H1 (cell line): ENCODE results near the gene FAAP100. TPM values are rescaled to one million over a fixed set of nuclear protein-coding genes. Genes with fewer than 3 reads are reported as not detected.

ENCODE experiments used
- CTCF ChIA-PET: fragments of 300-600 bp; sonication (Branson Sonifier 250); formaldehyde crosslinking; loops from one replicate; lab custom pipeline; 2021; ENCODE audit not compliant: partially characterized antibody; lab: Charles Lee
- POLR2A ChIA-PET: fragments of 300-600 bp; sonication (Branson Sonifier 250); formaldehyde crosslinking; loops from one replicate; lab custom pipeline; 2021; ENCODE audit warnings: inconsistent platforms; ENCODE audit not compliant: partially characterized antibody; lab: Charles Lee
- DNase-seq, 2 experiments: peaks; one replicate each; pipeline versions ENCODE4 v3.0.0 to v3.0.0-alpha.2; 2010 to 2022; ENCODE audit warnings: low spot score in 2 of 2, low read depth in 1 of 2, mixed read lengths in 1 of 2
- FAIRE-seq: peaks from 2 replicates; lab custom pipeline; 2011; peaks lifted over from hg19 to GRCh38; lab: Jason Lieb, UNC
- H2AFZ ChIP-seq: 2 replicates; pipeline ENCODE4 v1.8.1; 2012; ENCODE audit warnings: low read length, inconsistent platforms
- H2AK5ac ChIP-seq: 2 replicates; pipeline ENCODE4 v1.6.1; 2013; ENCODE audit warnings: low read depth, low read length
- H2BK120ac ChIP-seq: replicated peaks from 2 replicates; pipeline ENCODE3; 2013; ENCODE audit warnings: low read depth, low read length, inconsistent platforms
- H2BK12ac ChIP-seq: 2 replicates; pipeline ENCODE4 v1.6.1; 2013; ENCODE audit warnings: low read depth, low read length
- H2BK15ac ChIP-seq: 2 replicates; pipeline ENCODE4 v1.6.1; 2013; ENCODE audit warnings: low read length
- H2BK20ac ChIP-seq: 2 replicates; pipeline ENCODE4 v1.6.1; 2013; ENCODE audit warnings: low read length
- H2BK5ac ChIP-seq: 2 replicates; pipeline ENCODE4 v1.6.1; 2013; ENCODE audit warnings: low read depth, low read length
- H3K14ac ChIP-seq: 2 replicates; pipeline ENCODE4 v1.6.1; 2013; ENCODE audit warnings: inconsistent platforms; ENCODE audit not compliant: insufficient read length
- H3K18ac ChIP-seq: 2 replicates; pipeline ENCODE4 v1.6.1; 2013; ENCODE audit warnings: low read length; ENCODE audit errors: extremely low read depth
- H3K23ac ChIP-seq: 2 replicates; pipeline ENCODE4 v1.6.1; 2013; ENCODE audit warnings: inconsistent platforms; ENCODE audit not compliant: insufficient read length
- H3K23me2 ChIP-seq: 2 replicates; pipeline ENCODE4 v1.6.1; 2013; ENCODE audit warnings: low read depth, low read length
- H3K27ac ChIP-seq: 2 replicates; pipeline ENCODE4 v1.6.1; 2011; ENCODE audit warnings: low read depth, low read length, inconsistent platforms
- H3K27me3 ChIP-seq, 4 experiments: replicated peaks in 1 of 4; 1 replicate in 1 of 4; 2 replicates in 3 of 4; pipeline versions ENCODE4 v1.6.1 to v1.8.1; 2011 to 2013; ENCODE audit warnings: low read length in 3 of 4, mild to moderate bottlenecking in 3 of 4, inconsistent platforms in 2 of 4, mixed read lengths in 2 of 4, moderate library complexity in 1 of 4; ENCODE audit not compliant: control insufficient read depth in 3 of 4, insufficient read depth in 3 of 4; ENCODE audit errors: extremely low read depth in 1 of 4
- H3K36me3 ChIP-seq, 4 experiments: 2 replicates each; pipeline versions ENCODE4 v1.6.1 to v1.8.1; 2011 to 2013; ENCODE audit warnings: mild to moderate bottlenecking in 4 of 4, low read length in 3 of 4, moderate library complexity in 2 of 4, control low read depth in 1 of 4, inconsistent platforms in 1 of 4; ENCODE audit not compliant: insufficient read depth in 4 of 4, control insufficient read depth in 2 of 4
- H3K4ac ChIP-seq: replicated peaks from 2 replicates; pipeline ENCODE3; 2013; ENCODE audit warnings: low read length, low read depth, mixed read lengths, inconsistent platforms; ENCODE audit not compliant: insufficient read length
- H3K4me1 ChIP-seq, 4 experiments: replicated peaks in 1 of 4; 1 replicate in 1 of 4; 2 replicates in 3 of 4; pipeline versions ENCODE4 v1.6.1 to v1.8.1; 2011 to 2013; ENCODE audit warnings: low read length in 3 of 4, inconsistent platforms in 2 of 4, mixed read lengths in 1 of 4; ENCODE audit not compliant: insufficient read depth in 4 of 4, control insufficient read depth in 3 of 4
- H3K4me2 ChIP-seq, 2 experiments: 2 replicates each; pipeline versions ENCODE4 v1.6.1 to v1.8.1; 2011 to 2013; ENCODE audit warnings: low read depth in 2 of 2, low read length in 2 of 2, control low read depth in 1 of 2, inconsistent platforms in 1 of 2, mild to moderate bottlenecking in 1 of 2; ENCODE audit not compliant: insufficient read depth in 1 of 2
- H3K4me3 ChIP-seq, 4 experiments: fragments of 200-600, 300-600 bp in 1 of 4; sonication (generic), shearing (Covaris generic), sonication (Bioruptor Twin) in 1 of 4; 2 replicates each; pipeline versions ENCODE4 v1.5.1 to v1.8.1; 2011 to 2016; ENCODE audit warnings: low read length in 4 of 4, low read depth in 3 of 4, control low read depth in 2 of 4, inconsistent platforms in 2 of 4, mild to moderate bottlenecking in 2 of 4, mixed read lengths in 1 of 4, moderate library complexity in 1 of 4; ENCODE audit not compliant: insufficient read depth in 2 of 4; ENCODE audit errors: extremely low read depth in 1 of 4
- H3K56ac ChIP-seq: replicated peaks from 2 replicates; pipeline ENCODE3; 2013; ENCODE audit warnings: low read depth, mild to moderate bottlenecking, mixed read lengths, low read length, inconsistent platforms; ENCODE audit not compliant: insufficient read length
- H3K79me1 ChIP-seq: 2 replicates; pipeline ENCODE4 v1.6.1; 2013; ENCODE audit warnings: low read depth, low read length, control low read depth
- H3K79me2 ChIP-seq, 2 experiments: 2 replicates each; pipeline versions ENCODE4 v1.6.1 to v1.8.1; 2012 to 2013; ENCODE audit warnings: low read length in 2 of 2, mild to moderate bottlenecking in 2 of 2, inconsistent platforms in 1 of 2; ENCODE audit not compliant: insufficient read depth in 2 of 2, control insufficient read depth in 1 of 2
- H3K9ac ChIP-seq, 4 experiments: replicated peaks in 1 of 4; 1 replicate in 1 of 4; 2 replicates in 3 of 4; pipeline versions ENCODE4 v1.6.1 to v1.8.1; 2011 to 2013; ENCODE audit warnings: low read depth in 3 of 4, low read length in 3 of 4, control low read depth in 2 of 4, mild to moderate bottlenecking in 2 of 4, moderate library complexity in 2 of 4, inconsistent platforms in 1 of 4; ENCODE audit errors: extremely low read depth in 1 of 4
- H3K9me3 ChIP-seq, 2 experiments: 2 replicates each; pipeline versions ENCODE4 v1.6.1 to v1.8.1; 2012 to 2013; ENCODE audit warnings: mild to moderate bottlenecking in 2 of 2, moderate library complexity in 2 of 2, control low read depth in 1 of 2, inconsistent platforms in 1 of 2, low read depth in 1 of 2, low read length in 1 of 2, mixed read lengths in 1 of 2; ENCODE audit not compliant: insufficient read depth in 2 of 2
- H4K20me1 ChIP-seq, 2 experiments: replicated peaks in 1 of 2; 2 replicates each; pipeline versions ENCODE3 to v1.8.1; 2011 to 2013; ENCODE audit warnings: inconsistent platforms in 2 of 2, low read length in 2 of 2, mild to moderate bottlenecking in 1 of 2; ENCODE audit not compliant: insufficient read depth in 2 of 2, control insufficient read depth in 1 of 2
- H4K5ac ChIP-seq: 2 replicates; pipeline ENCODE4 v1.6.1; 2013; ENCODE audit warnings: low read length, low read depth, mixed read lengths, inconsistent platforms; ENCODE audit not compliant: insufficient read length
- H4K8ac ChIP-seq: 2 replicates; pipeline ENCODE4 v1.8.0; 2013; ENCODE audit warnings: mild to moderate bottlenecking, moderate library complexity, low read length, inconsistent platforms; ENCODE audit not compliant: insufficient read depth; ENCODE audit errors: extremely low read depth
- H4K91ac ChIP-seq: replicated peaks from 2 replicates; pipeline ENCODE3; 2013; ENCODE audit warnings: low read length, mixed read lengths, inconsistent platforms; ENCODE audit not compliant: insufficient read length
- SIRT6 ChIP-seq: IDR thresholded peaks from one replicate; pipeline ENCODE4 v1.7.1; 2012; ENCODE audit warnings: low read length, inconsistent platforms
- SRF ChIP-seq: IDR thresholded peaks from 2 replicates; pipeline ENCODE4 v1.6.1; 2011; ENCODE audit warnings: mild to moderate bottlenecking, low read depth, low read length, moderate library complexity
- WGBS, 2 experiments: shearing (Covaris generic) in 1 of 2; methylation state at CpG; one replicate each; pipeline versions ENCODE4 v1.1.6 to v1.1.7; 2013 to 2015; ENCODE audit warnings: low lambda C conversion rate in 2 of 2, mixed read lengths in 2 of 2, inconsistent platforms in 1 of 2, low coverage in 1 of 2, missing lambda C conversion rate in 1 of 2; ENCODE audit not compliant: insufficient replicate concordance in 2 of 2, insufficient coverage in 1 of 2, insufficient read length in 1 of 2; ENCODE audit errors: extremely low coverage in 1 of 2, missing lambda C conversion rate in 1 of 2; 5-methylcytosine and 5-hydroxymethylcytosine counted together
- polyA plus RNA-seq, 7 experiments: library from polyadenylated mRNA; depleted of rRNA in 3 of 7; stranded (reverse) in 5 of 7; unstranded in 2 of 7; fragments of >200 nt in 5 of 7; fragments of 200-250 nt in 2 of 7; gene quantifications; 1 replicate in 5 of 7; 2 replicates in 1 of 7; 4 replicates in 1 of 7; pipeline versions ENCODE4 v1.2.1 to v1.2.3, GENCODE V29; 2011 to 2013; ENCODE audit warnings: missing spikeins in 2 of 7, mixed read lengths in 2 of 7
- total RNA-seq: library from RNA; stranded (reverse); fragmentation: NEBNext Ultra II Directional; extraction: Animal tissue kit (Norgen Biotek cat#: 25700); gene quantifications from 2 replicates; pipeline ENCODE4 v1.2.1, GENCODE V29; 2021

The FAAP100 gene
- total and polyA plus RNA-seq, 2 of the 8 experiments (the other 6 are each of a cell fraction or from before 2014, with no cell fraction given) = 23.2 to 41.8 TPM

- CTCF ChIA-PET = interaction anchor here (0.6 kb wide), 1 partner anchor 16 kb away, joined by 4 read pairs; no protein-coding TSS in a partner anchor
- peaks cover 9% of the 10 kb centered on the region; the same call in 1 of the 2 replicates for H3K23me2 ChIP-seq
- H4K5ac ChIP-seq = no peak overlapping the region
- POLR2A ChIA-PET = interaction anchor here (1.1 to 2.7 kb wide), 5 partner anchors 15 to 112 kb away, joined by 3 to 12 read pairs (median 3); no protein-coding TSS in a partner anchor
- H2AK5ac ChIP-seq = 0 out of 2 replicates have a peak overlapping the region, but pooled peaks have one; percentile 14
- H3K9ac ChIP-seq = peak overlapping the region in 3 of 4 experiments; percentile 16 to 74 (median 28); a peak in 3 of 7 replicates
- H3K14ac ChIP-seq = no peak overlapping the region
- peaks cover 0 to 10% of the 10 kb centered on the region in 2 experiments; a peak in 1 of 4 replicates for H3K79me2 ChIP-seq
- peak; percentile 32 for TF ChIP-seq SIRT6
- TF ChIP-seq SRF = no peak
- H3K18ac ChIP-seq = no peak overlapping the region
- no peak overlapping the region for H2BK120ac ChIP-seq
- peaks cover 0 to 14% (median 9%) of the 10 kb centered on the region in 4 experiments; a peak in 6 of 8 replicates for H3K36me3 ChIP-seq
- H3K9me3 ChIP-seq = no peaks in the 10 kb centered on the region
- no peak for DNase-seq
- H3K27ac ChIP-seq = peak overlapping the region; percentile 13; the same call in 1 of the 2 replicates
- no peak for FAIRE-seq
- no peak overlapping the region for H2AFZ ChIP-seq
- H4K20me1 ChIP-seq = peaks cover 3 to 17% of the 10 kb centered on the region in 2 experiments
- peak overlapping the region; percentile 85 to 87 for H3K4me2 ChIP-seq
- no peak overlapping the region for H4K91ac ChIP-seq
- H3K4ac ChIP-seq = no peak overlapping the region
- H2BK5ac ChIP-seq = no peak overlapping the region
- no peak overlapping the region for H2BK15ac ChIP-seq
- no peak overlapping the region for H2BK12ac ChIP-seq
- H3K56ac ChIP-seq = no peak overlapping the region
- 80% methylated on average over 24 of the region's 24 CpGs; no CpG with 5 or more reads in 1 of the 2 experiments for WGBS, 2 experiments
- H2BK20ac ChIP-seq = no peak overlapping the region
- H3K4me1 ChIP-seq = peaks cover 3 to 17% (median 8%) of the 10 kb centered on the region in 4 experiments
- no peaks in the 10 kb centered on the region for H3K27me3 ChIP-seq
- peak overlapping the region; percentile 69 to 94 (median 84) for H3K4me3 ChIP-seq
- H3K23ac ChIP-seq = no peak overlapping the region
- no peak overlapping the region for H4K8ac ChIP-seq
- peaks cover 4% of the 10 kb centered on the region; the same call in 1 of the 2 replicates for H3K79me1 ChIP-seq
Measured at GRCh38 chr17:81553616-81554181, 1.5 kb upstream of the FAAP100 start.
